Raji (cell line): Measurements from ENCODE around the gene WBP11.

Source experiments
- POLR2A ChIP-seq: IDR thresholded peaks from 2 replicates; pipeline ENCODE4 v1.6.1; 2011; ENCODE audit warnings: low read depth, low read length, control low read depth; ENCODE audit not compliant: insufficient read depth

Gene WBP11

GRCh38 chr12:14803011-14803829, at the start of gene WBP11, which contains the start of gene C12orf60:
Gene WBP11, minus strand, starts transcription at chr12:14803478. Its CDS starts 2,095 bp downstream, at chr12:14801383.
Gene C12orf60, plus strand, starts transcription at chr12:14803670. Its CDS starts 19,266 bp downstream, at chr12:14822936.
- TF ChIP-seq POLR2A, result peak; percentile 97

GRCh38 chr12:14852880-14853279, 49.6 kb upstream of the WBP11 start:
- TF ChIP-seq POLR2A, result no peak

DNA sequence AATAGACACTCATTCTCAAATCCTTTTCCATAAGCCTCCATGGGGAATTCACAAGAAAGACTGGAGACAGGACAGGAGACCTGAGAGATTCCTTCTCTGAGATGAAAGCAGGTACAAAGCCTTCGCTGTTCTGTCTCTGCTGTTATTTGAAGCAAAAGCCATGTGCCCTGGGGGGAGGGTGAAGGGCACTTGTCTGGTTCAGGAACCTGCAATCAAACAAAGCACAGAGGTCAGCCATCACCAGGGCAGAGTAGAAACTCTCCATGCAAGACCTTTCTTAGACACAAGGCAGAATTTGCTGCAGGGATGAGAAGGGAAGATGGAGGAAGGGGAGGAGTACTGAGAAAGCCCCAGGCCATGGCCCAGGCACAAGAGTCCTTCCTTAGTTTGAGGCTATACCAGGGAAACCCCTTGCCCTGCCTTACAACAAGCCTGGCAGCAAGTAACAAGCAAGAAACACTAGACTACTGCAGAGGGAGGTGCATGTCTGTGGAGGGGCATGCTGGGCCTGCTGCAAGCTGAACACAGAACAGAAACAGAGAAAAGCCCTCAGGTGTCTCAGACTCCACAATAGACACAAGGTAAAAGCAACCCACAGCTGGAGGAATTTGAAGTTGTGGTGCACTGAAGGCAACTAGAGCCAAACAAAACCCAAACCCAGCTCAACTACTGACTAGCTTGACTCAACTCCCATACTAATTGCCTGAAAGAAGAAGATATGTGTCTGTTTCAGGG, 47.8 kb upstream of the WBP11 start:
- no peak for TF ChIP-seq POLR2A

GRCh38 chr12:14849661-14850060, 46.4 kb upstream of the WBP11 start:
- no peak for TF ChIP-seq POLR2A

- TF ChIP-seq POLR2A, result no peak
Observed at GRCh38 chr12:14846876-14847580, 43.8 kb upstream of the WBP11 start.

DNA sequence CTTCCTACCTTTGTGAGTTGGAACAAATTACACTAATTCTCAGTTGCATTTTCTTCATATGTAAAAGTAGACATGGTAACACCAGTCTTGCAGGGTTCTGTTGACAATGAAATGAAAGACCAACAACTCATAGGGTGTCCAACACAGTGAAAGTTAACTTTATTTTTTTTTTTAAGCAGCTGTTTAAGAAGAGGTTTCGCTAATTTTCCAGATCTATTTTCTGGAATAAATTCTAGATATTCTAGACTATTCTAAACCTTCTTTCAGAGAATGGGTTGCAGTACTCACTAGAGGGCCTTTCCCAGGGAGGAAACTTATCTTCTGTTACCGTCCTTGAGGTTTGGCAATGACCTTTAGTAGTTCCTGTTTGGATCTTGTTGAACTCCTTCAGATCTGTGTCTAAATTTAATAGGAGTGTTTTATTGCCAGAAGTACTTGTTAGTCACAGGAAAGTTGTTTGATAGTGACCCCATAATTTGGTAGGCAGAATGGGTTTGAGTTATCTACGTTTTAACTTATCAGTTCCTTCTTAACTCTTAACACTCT, 42.8 kb upstream of the WBP11 start:
- no peak for TF ChIP-seq POLR2A

GRCh38 chr12:14845350-14845750, 42.1 kb upstream of the WBP11 start:
- TF ChIP-seq POLR2A, result no peak

DNA sequence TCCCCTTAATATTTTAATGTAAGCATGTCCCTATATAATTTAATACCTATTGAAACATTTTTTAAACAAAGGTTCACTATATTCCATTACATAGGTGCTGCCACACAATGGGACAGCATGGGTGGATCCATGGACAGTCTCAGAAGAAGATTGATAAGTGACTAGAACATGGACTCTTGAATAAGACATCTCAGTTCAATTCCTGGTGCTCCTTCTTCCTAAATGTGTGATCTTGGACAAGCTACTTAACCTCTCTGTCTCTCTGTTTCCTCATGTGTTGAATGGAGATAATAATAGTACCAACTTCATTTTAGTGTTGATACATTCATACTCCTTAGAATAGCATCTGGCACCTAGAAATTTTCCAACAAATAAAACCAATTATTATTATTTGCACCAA, 41.1 kb upstream of the WBP11 start:
- TF ChIP-seq POLR2A, result no peak

DNA sequence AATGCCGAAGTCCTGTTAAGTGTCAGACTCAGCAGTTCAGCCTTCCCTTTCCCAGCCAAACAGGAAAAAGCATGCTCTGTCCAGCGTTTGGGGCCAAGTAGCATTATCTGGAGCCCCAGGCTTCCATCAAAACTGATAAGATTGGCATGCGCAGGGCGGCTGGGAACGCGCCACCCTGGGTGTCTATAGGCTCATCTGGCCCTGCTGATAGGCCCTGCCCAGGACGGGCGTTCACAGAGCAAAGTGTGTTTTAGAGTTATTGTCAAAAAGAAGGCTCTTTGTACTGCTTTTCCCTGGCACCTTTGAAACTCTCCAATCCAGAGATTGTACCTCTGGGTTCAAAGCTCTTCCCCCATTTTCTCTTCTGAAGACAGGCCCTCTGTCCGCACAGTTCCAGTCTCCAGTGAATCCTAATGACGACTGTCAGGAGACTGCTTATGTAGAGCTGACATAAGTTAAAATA, 40.2 kb upstream of the WBP11 start, which contains the start of gene ART4:
ART4 (minus strand) TSS at position 102 of the 463 bp plus-strand sequence. CDS start 413 bp downstream, outside the sequence.
- TF ChIP-seq POLR2A, result no peak

GRCh38 chr12:14842315-14842714, 39.0 kb upstream of the WBP11 start:
- no peak for TF ChIP-seq POLR2A

GRCh38 chr12:14841761-14842160, 38.5 kb upstream of the WBP11 start:
- no peak for TF ChIP-seq POLR2A

DNA sequence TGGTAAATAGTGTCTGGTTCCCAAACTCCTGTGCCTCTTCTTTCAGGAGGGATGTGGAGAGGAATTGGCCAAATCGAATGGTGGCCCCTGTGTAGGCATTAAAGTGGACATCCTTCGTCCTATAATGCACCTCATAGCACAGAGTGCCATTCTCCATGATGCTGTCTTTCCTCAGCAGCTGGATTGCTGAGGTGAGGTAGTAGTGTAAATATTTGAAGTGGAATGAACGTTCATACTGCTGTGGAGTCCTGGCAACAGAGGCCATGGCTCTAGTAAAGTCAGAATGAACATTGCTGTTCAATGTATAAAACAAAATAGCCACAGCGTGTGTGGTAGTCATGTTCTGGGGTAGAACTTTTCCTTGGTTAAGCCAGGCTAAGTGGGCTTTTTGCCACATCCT, 37.3 kb upstream of the WBP11 start:
- TF ChIP-seq POLR2A, result no peak

GRCh38 chr12:14839262-14839661, 36.0 kb upstream of the WBP11 start:
- TF ChIP-seq POLR2A, result no peak

GRCh38 chr12:14836336-14837210, 33.3 kb upstream of the WBP11 start:
- TF ChIP-seq POLR2A, result no peak
